ENCODE results near the gene MARCHF7.

GRCh38 chr2:159737917-159738296, 25.6 kb downstream of the MARCHF7 start:
- TF ChIP-seq ZNF232 (CRISPR knock-in tag; IDR thresholded peaks at IDR 0.05; ENCODE audit: borderline replicate concordance) (no peak), NR1H2 (CRISPR knock-in tag; IDR thresholded peaks at IDR 0.05; ENCODE audit: borderline replicate concordance, low read depth) (no peak)
